NCI-H82 treated with DMSO at 0.1 percent for 48 hours (cell line): ENCODE measurements around the gene STBD1.
"Not testable (repeated sequence)": the region's sequence is repeated elsewhere in the genome, so short reads cannot be mapped to it uniquely, and the experiment has no call there.

Source experiments
- DNase-seq: peaks from one replicate; lab custom pipeline; 2025; ENCODE audit not compliant: unreplicated experiment; lab: John Stamatoyannopoulos, UW

STBD1 gene

GRCh38 chr4:76282941-76283689, 23.4 kb upstream of the STBD1 start:
- no peak for DNase-seq

- DNase-seq = no peak
These were observed 22.6 kb upstream of the STBD1 start for GRCh38 chr4:76283900-76284299.

GRCh38 chr4:76287811-76288210, 18.7 kb upstream of the STBD1 start:
- DNase-seq = not testable (repeated sequence)

GRCh38 chr4:76292730-76293129, 13.8 kb upstream of the STBD1 start:
- DNase-seq = no peak

- no peak for DNase-seq
These were observed 12.8 kb upstream of the STBD1 start for GRCh38 chr4:76293772-76294171.

- no peak for DNase-seq
These were observed 10.2 kb upstream of the STBD1 start for GRCh38 chr4:76296286-76296820.

- no peak for DNase-seq
These were observed 8.3 kb upstream of the STBD1 start for GRCh38 chr4:76298227-76298626.

- no peak for DNase-seq
These were observed 6.5 kb upstream of the STBD1 start for GRCh38 chr4:76300012-76300411.

- no peak for DNase-seq
These were observed 5.3 kb upstream of the STBD1 start for GRCh38 chr4:76301068-76301774.

- no peak for DNase-seq
These were observed 4.8 kb upstream of the STBD1 start for GRCh38 chr4:76301775-76302162.

- DNase-seq = no peak
These were observed 3.6 kb upstream of the STBD1 start for GRCh38 chr4:76302826-76303438.

GRCh38 chr4:76305033-76305687, 1.4 kb upstream of the STBD1 start:
- DNase-seq = no peak

GRCh38 chr4:76306882-76307659, 538 bp downstream of the STBD1 start:
- DNase-seq = no peak

GRCh38 chr4:76307660-76308014, 1.1 kb downstream of the STBD1 start:
- DNase-seq = no peak

GRCh38 chr4:76308548-76308947, 2.0 kb downstream of the STBD1 start:
- DNase-seq = no peak

- DNase-seq = peak; percentile 19
These were observed 3.5 kb downstream of the STBD1 start for GRCh38 chr4:76309939-76310550.

GRCh38 chr4:76310683-76311082, 4.2 kb downstream of the STBD1 start:
- peak; percentile 33 for DNase-seq

GRCh38 chr4:76311896-76312331, 5.4 kb downstream of the STBD1 start:
- peak; percentile 1 for DNase-seq

- no peak for DNase-seq
These were observed 5.9 kb downstream of the STBD1 start for GRCh38 chr4:76312457-76312856.

- no peak for DNase-seq
These were observed 7.0 kb downstream of the STBD1 start for GRCh38 chr4:76313547-76313946.
